ENCODE results near the gene YJEFN3. TPM values are rescaled to one million over a fixed set of nuclear protein-coding genes. Genes with fewer than 3 reads are reported as not detected.

YJEFN3 gene
- total RNA-seq, 1 donor from 2014 or later, result 2.1 TPM

DNA sequence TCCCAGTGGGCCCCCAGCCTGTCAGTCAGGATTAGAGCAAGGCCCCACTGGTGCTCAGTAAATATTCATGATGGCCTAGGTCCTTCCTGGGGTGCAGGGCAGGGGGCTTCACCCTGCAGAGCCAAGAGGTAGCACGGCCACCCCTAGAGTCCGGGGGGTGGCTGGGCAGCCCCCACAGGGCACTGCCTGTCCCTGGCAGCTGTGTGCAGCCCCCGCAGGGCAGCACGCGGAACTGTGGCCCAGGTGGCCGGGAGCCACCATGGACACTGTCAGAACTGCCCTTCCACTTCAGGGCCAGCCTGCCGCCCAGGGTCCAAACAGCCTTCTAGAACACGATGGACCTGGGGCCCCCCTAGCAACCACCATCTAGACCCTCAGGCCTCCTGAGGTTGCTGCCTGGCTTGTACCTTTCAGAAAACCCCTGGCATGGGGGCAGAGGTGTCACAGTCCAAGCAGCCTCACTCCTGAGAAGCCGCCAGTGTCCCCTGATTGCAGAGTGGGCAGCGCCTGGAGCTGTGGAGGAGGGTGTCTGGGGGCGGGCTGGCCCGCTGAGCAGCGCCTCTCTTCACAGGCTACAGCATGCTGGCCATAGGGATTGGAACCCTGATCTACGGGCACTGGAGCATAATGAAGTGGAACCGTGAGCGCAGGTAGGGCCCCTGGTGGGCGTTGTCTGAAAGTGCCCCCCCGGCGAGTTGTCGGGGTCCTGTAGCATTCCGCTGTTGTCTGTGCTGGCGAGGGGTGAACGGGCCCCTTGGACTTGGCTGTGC is 2.9 kb upstream of the YJEFN3 start:
- Histone ChIP-seq H3K4me3 (ENCODE audit: low read depth, low read length) (no peak overlapping the region), H3K36me3 (ENCODE audit: control insufficient read depth, insufficient read depth, low read length) (no peaks in the 10 kb centered on the region), H3K27me3 (ENCODE audit: control insufficient read depth, insufficient read depth, low read length) (no peaks in the 10 kb centered on the region)
- no peak for DNase-seq (ENCODE audit: low read depth)
- TF ChIP-seq, protein P1, sequence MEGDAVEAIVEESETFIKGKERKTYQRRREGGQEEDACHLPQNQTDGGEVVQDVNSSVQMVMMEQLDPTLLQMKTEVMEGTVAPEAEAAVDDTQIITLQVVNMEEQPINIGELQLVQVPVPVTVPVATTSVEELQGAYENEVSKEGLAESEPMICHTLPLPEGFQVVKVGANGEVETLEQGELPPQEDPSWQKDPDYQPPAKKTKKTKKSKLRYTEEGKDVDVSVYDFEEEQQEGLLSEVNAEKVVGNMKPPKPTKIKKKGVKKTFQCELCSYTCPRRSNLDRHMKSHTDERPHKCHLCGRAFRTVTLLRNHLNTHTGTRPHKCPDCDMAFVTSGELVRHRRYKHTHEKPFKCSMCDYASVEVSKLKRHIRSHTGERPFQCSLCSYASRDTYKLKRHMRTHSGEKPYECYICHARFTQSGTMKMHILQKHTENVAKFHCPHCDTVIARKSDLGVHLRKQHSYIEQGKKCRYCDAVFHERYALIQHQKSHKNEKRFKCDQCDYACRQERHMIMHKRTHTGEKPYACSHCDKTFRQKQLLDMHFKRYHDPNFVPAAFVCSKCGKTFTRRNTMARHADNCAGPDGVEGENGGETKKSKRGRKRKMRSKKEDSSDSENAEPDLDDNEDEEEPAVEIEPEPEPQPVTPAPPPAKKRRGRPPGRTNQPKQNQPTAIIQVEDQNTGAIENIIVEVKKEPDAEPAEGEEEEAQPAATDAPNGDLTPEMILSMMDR (IDR thresholded peaks at IDR 0.05; ENCODE audit: insufficient read depth, low read length, poor library complexity, severe bottlenecking), result no peak

DNA sequence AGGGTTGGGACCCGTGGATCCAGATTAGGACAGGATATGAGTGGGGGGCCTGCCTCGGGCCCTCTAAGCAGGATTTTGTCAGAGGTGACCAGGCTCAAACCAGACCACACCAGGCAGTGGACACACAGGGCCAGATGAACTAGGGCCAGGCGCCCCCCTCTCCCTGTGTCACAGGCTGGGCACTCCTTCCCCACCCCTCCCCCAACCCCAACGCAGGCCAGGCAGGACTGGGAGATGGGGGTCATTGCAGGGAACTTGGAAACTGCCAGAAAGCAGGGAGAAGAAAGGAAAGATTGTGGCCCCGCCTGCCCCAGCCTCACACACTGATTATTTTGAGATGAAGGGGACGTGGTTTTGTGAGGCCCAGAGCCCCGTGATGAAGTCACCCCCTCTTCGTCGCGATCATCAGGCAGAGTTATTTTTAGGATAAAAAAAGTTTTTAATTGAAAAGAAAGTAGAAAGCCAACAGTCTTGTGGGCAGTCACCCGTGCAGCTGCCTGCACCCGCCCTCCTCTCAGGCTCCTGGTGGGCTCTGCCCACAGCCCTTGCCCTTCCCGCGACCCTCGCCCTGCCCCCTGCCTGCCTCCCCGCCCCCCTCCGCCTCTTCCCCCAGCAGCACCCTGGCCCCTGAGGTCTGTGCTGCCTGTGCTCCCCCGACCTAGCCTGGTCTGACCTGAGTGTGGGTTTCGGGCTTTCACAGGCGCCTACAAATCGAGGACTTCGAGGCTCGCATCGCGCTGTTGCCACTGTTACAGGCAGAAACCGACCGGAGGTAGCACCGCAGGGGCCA is 1.9 kb upstream of the YJEFN3 start:
- Histone ChIP-seq H3K27me3 (ENCODE audit: control insufficient read depth, insufficient read depth, low read length) (no peaks in the 10 kb centered on the region), H3K36me3 (ENCODE audit: control insufficient read depth, insufficient read depth, low read length) (no peaks in the 10 kb centered on the region), H3K4me3 (ENCODE audit: low read depth, low read length) (no peak overlapping the region)
- TF ChIP-seq, protein P1 (IDR thresholded peaks at IDR 0.05; ENCODE audit: insufficient read depth, low read length, poor library complexity, severe bottlenecking), result no peak
- no peak for DNase-seq (ENCODE audit: low read depth)

DNA sequence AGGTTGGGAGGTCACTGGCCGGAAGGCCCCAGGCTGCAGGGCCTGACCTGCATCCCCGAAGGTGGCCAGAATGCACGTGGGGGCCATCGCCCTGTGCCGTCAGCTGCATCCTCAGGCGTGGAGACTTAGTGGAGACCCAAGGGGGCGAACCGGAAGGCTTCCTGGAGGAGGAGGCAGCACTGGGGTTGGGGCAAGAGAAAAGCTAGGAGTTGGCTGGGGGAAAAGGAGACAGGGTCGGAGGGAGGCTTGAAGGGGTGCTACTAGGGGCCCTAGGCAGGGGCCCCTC is 1.4 kb upstream of the YJEFN3 start:
- H3K4me3 ChIP-seq (ENCODE audit: low read depth, low read length), result no peak overlapping the region
- DNase-seq (ENCODE audit: low read depth), result no peak
- H3K27me3 ChIP-seq (ENCODE audit: control insufficient read depth, insufficient read depth, low read length), result no peaks in the 10 kb centered on the region
- TF ChIP-seq, protein P1 (IDR thresholded peaks at IDR 0.05; ENCODE audit: insufficient read depth, low read length, poor library complexity, severe bottlenecking), result no peak
- H3K36me3 ChIP-seq (ENCODE audit: control insufficient read depth, insufficient read depth, low read length), result no peaks in the 10 kb centered on the region

DNA sequence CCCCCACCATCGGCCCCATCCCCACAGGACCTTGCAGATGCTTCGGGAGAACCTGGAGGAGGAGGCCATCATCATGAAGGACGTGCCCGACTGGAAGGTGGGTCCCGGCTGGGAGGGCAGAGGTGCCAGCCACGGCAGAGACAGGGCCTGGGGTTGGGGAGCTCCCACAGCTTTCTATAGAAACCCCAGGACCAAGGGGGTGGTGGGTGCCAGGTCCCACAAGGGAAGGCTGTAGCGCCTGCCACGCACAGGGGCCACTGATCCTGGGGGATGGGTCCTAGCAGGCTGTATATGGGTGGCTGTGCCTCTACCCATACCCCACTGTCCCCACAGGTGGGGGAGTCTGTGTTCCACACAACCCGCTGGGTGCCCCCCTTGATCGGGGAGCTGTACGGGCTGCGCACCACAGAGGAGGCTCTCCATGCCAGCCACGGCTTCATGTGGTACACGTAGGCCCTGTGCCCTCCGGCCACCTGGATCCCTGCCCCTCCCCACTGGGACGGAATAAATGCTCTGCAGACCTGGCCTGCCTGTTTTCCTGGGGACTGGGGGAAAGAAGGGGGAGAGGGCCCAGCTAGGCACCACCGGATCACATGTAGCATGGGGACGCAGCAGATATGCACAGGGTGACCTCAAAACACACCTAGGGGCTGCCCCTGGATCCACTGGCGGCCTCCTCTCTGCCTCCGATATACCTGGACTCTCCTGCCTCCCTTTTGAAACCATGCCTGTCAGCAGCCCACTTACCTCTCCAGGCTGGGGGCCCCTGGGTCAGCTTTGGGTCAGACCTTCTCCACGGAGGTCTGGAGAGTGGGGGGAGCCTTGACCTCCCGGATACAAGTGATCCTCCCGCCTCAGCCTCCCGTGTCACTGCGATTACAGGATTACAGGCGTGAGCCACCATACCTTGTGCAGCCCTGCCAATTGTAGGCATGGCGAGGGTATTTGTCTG is 761 bp upstream of the YJEFN3 start:
- H3K27me3 ChIP-seq (ENCODE audit: control insufficient read depth, insufficient read depth, low read length), result no peaks in the 10 kb centered on the region
- TF ChIP-seq, protein P1 (IDR thresholded peaks at IDR 0.05; ENCODE audit: insufficient read depth, low read length, poor library complexity, severe bottlenecking), result no peak
- H3K36me3 ChIP-seq (ENCODE audit: control insufficient read depth, insufficient read depth, low read length), result no peaks in the 10 kb centered on the region
- DNase-seq (ENCODE audit: low read depth), result no peak
- H3K4me3 ChIP-seq (ENCODE audit: low read depth, low read length), result no peak overlapping the region

DNA sequence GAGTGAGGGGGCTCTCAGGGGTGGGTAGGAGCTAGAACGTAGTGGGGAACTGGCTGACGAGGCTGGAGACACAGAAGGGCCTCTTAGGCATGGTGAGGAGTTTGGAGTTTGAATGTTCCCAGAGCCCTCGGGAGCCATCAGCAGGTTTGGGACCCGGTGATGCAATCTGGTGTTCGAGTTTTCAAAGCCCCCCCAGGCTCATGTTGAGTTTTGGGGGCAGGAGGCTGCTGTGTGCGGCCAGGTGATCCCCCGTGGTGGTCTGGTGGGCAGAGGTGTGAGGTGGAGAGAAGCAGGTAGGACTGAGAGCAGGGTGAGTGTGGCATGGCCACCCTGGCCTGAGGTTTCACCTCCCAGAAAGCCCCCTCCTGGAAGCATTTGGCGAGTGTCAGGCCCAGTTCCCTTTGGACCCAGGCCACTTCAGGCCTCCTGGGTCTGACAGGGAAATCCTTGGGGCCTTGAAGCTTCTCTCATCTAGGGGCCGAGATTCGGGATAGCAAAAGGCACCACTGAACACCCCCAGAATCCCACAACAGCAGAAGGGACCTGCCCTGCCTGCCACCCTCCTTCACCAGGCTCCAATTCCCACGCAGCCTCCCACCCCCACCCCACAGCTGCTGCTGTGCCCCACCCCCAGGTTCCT is 1.2 kb downstream of the YJEFN3 start:
- peaks cover 5% of the 10 kb centered on the region for H3K27me3 ChIP-seq (ENCODE audit: control insufficient read depth, insufficient read depth, low read length)
- H3K4me3 ChIP-seq (ENCODE audit: low read depth, low read length), result no peak overlapping the region
- no peaks in the 10 kb centered on the region for H3K36me3 ChIP-seq (ENCODE audit: control insufficient read depth, insufficient read depth, low read length)

More for the DNA sequence above, 1.2 kb downstream of the YJEFN3 start:
- no peak for DNase-seq (ENCODE audit: low read depth)
- TF ChIP-seq, protein P1 (IDR thresholded peaks at IDR 0.05; ENCODE audit: insufficient read depth, low read length, poor library complexity, severe bottlenecking), result no peak

Measured in kidney epithelial cell (primary cell).